ENCODE data around the gene TRMT61A. TPM values are rescaled to one million over a fixed set of nuclear protein-coding genes. Genes with fewer than 3 reads are reported as not detected.

TRMT61A gene
- total and polyA plus RNA-seq, 2 of the 4 experiments (the other 2 are of a cell fraction), result 5.7 to 16.2 TPM

DNA sequence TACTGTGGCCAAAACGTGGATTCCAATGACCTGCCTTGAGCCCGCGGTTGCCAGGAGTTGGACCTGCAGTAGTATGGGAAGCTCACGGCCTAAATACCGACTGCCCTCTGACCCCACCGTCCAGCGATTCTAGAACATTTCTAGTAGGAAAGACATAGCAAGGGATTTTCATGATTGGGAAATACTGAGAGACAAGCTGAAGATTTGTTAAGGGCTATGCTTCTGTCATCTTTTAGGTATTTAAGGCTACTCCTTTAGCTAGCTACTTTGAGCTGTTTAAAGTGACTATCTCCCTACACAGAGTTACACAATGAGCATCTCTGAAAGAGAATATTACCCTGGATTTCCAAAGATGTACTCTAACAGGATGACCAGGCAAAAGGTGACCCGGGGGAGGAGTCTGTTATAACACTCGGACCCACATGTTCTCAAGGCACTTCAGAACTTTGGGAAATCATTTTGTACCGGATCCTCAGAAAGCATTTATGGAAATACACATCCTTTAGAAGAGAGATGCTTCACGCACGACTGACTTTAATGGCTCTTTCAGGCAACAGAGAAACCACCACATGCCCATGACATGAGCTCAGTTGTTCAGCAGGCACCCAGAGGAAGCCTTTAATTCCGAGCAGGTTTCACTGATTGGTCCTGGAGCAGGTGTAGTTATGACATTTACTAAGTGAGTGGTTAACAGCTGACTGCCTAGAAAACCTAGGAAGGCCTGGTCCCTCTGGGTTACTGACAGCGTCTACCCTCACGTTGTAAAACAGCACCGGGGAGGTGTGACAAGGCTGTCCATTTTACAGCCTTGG lies 29.3 kb downstream of the TRMT61A start:
- peak overlapping the region; percentile 6; the same call in 1 of the 2 replicates for H3K4ac ChIP-seq (ENCODE audit: low read depth, low read length)
- dilution Hi-C loops (cut with HindIII; ENCODE audit: low sequenced_read_pairs, unreplicated experiment), result no loop called here
- peaks cover 15% of the 10 kb centered on the region for H3K36me3 ChIP-seq (ENCODE audit: control insufficient read depth, insufficient read depth, low read length)
- no peak overlapping the region for H3K56ac ChIP-seq (ENCODE audit: extremely low read depth, insufficient read depth, low read length)
- peak overlapping the region; percentile 48 for H3K4me2 ChIP-seq (ENCODE audit: low read depth, low read length)
- H3K27me3 ChIP-seq (ENCODE audit: control insufficient read depth, insufficient read depth, low read length), result no peaks in the 10 kb centered on the region
- no peak overlapping the region for H3K4me3 ChIP-seq (ENCODE audit: insufficient read depth, low read depth, low read length)
- no peak overlapping the region for H2AFZ ChIP-seq (replicated peaks; ENCODE audit: low read length, poor library complexity)
- H3K79me1 ChIP-seq (ENCODE audit: low read depth in 1 of 2, low read length in 2 of 2), result peaks cover 22 to 62% of the 10 kb centered on the region in 2 experiments
- H2AK9ac ChIP-seq (replicated peaks; ENCODE audit: low read depth, low read length, poor library complexity), result peak overlapping the region; percentile 86
- no peak overlapping the region for H3K14ac ChIP-seq (replicated peaks; ENCODE audit: low read depth, low read length)
- ATAC-seq (ENCODE audit: low read depth) (peak; percentile 13), DNase-seq (peak; percentile 83)
- H3K27ac ChIP-seq (ENCODE audit: insufficient read depth, low read length), result peak overlapping the region; percentile 53
- no peaks in the 10 kb centered on the region for H3K9me3 ChIP-seq (ENCODE audit: control insufficient read depth, insufficient read depth, low read length)
- H2BK5ac ChIP-seq (ENCODE audit: low read depth, low read length, poor library complexity, severe bottlenecking), result peak overlapping the region; percentile 54
- BruUV-seq (replicated peaks), result no TSS peak
- H4K91ac ChIP-seq (ENCODE audit: insufficient read depth, low read depth, low read length), result no peak overlapping the region; the same call in 1 of the 2 replicates
- H2AK5ac ChIP-seq (ENCODE audit: low read depth, low read length), result 0 out of 2 replicates have a peak overlapping the region, but pooled peaks have one; percentile 20
- H2BK15ac ChIP-seq (ENCODE audit: low read depth, low read length), result no peak overlapping the region; the same call in 2 of the 3 replicates
- 0 out of 2 replicates have a peak overlapping the region, but pooled peaks have one; percentile 20 for H3K23ac ChIP-seq (ENCODE audit: low read depth, low read length)
- peaks cover 3% of the 10 kb centered on the region; the same call in 1 of the 2 replicates for H3K9me1 ChIP-seq (ENCODE audit: insufficient read depth, low read length)
- H2BK120ac ChIP-seq (ENCODE audit: low read depth, low read length), result no peak overlapping the region
- no peak overlapping the region for H3K9ac ChIP-seq (ENCODE audit: low read depth, low read length)
- 95% methylated on average over 6 of the region's 16 CpGs; no CpG with 5 or more reads in 1 of the 2 experiments for WGBS, 2 experiments (ENCODE audit: extremely low coverage in 2 of 2, insufficient read length in 1 of 2)
- intact Hi-C loops (cut with micrococcal nuclease), result no loop called here
- H2BK20ac ChIP-seq (ENCODE audit: low read depth, low read length), result no peak overlapping the region
- H3K18ac ChIP-seq (ENCODE audit: low read depth, low read length), result no peak overlapping the region
- no peak overlapping the region; the same call in 1 of the 2 replicates for H4K5ac ChIP-seq (ENCODE audit: low read depth, low read length)
- peaks cover 61% of the 10 kb centered on the region for H4K20me1 ChIP-seq (ENCODE audit: insufficient read depth, low read length)
- in situ Hi-C loops (cut with MboI; ENCODE audit: low sequenced_read_pairs), result no loop called here
- POLR2A ChIA-PET (ENCODE audit: unreplicated experiment), result interaction anchor here (0.5 kb wide), 1 partner anchor 832 kb away, joined by 3 read pairs; no protein-coding TSS in a partner anchor
- no peak overlapping the region for H4K8ac ChIP-seq (ENCODE audit: low read depth in 2 of 2, low read length in 2 of 2)
- peaks cover 16% of the 10 kb centered on the region for H3K4me1 ChIP-seq (ENCODE audit: control insufficient read depth, insufficient read depth, low read length)
- CTCF ChIA-PET, result no interaction called here
- TF ChIP-seq MXI1 (IDR thresholded peaks at IDR 0.05; ENCODE audit: borderline replicate concordance, low read depth, low read length) (no peak), NFE2L2 (IDR thresholded peaks at IDR 0.05; ENCODE audit: low read depth, low read length) (peak; percentile 27; the same call in 1 of the 2 replicates), RCOR1 (IDR thresholded peaks at IDR 0.05; ENCODE audit: insufficient replicate concordance, low read length) (no peak), CEBPB (IDR thresholded peaks at IDR 0.05; ENCODE audit: low read depth, low read length) (peak; percentile 91), POLR2A (IDR thresholded peaks at IDR 0.05; ENCODE audit: low read depth, low read length) (no peak), RAD21 (IDR thresholded peaks at IDR 0.05; ENCODE audit: low read length) (no peak), BHLHE40 (IDR thresholded peaks at IDR 0.05; ENCODE audit: low read depth, low read length) (no peak), RFX5 (IDR thresholded peaks at IDR 0.05; ENCODE audit: low read depth, low read length) (no peak), SMC3 (IDR thresholded peaks at IDR 0.05; ENCODE audit: low read depth, low read length) (no peak), FOS (IDR thresholded peaks at IDR 0.05; ENCODE audit: low read depth, low read length) (no peak), MAZ (IDR thresholded peaks at IDR 0.05; ENCODE audit: borderline replicate concordance, low read depth, low read length) (no peak), CHD1 (IDR thresholded peaks at IDR 0.05; ENCODE audit: low read depth, low read length) (no peak)
- TF ChIP-seq, protein P1, sequence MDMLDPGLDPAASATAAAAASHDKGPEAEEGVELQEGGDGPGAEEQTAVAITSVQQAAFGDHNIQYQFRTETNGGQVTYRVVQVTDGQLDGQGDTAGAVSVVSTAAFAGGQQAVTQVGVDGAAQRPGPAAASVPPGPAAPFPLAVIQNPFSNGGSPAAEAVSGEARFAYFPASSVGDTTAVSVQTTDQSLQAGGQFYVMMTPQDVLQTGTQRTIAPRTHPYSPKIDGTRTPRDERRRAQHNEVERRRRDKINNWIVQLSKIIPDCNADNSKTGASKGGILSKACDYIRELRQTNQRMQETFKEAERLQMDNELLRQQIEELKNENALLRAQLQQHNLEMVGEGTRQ (IDR thresholded peaks at IDR 0.05; ENCODE audit: low read depth, low read length), result no peak
- TF ChIP-seq, protein P2, sequence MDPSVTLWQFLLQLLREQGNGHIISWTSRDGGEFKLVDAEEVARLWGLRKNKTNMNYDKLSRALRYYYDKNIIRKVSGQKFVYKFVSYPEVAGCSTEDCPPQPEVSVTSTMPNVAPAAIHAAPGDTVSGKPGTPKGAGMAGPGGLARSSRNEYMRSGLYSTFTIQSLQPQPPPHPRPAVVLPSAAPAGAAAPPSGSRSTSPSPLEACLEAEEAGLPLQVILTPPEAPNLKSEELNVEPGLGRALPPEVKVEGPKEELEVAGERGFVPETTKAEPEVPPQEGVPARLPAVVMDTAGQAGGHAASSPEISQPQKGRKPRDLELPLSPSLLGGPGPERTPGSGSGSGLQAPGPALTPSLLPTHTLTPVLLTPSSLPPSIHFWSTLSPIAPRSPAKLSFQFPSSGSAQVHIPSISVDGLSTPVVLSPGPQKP (IDR thresholded peaks at IDR 0.05; ENCODE audit: borderline replicate concordance, low read depth, low read length), result no peak
